Keratinocyte (primary cell): ENCODE data around the gene IGFBP3.

Experiments used
- CTCF ChIP-seq, 3 experiments: IDR thresholded peaks in 1 of 3; conservative IDR thresholded peaks in 1 of 3; optimal IDR thresholded peaks in 1 of 3; 2 replicates in 2 of 3; 3 replicates in 1 of 3; pipeline versions ENCODE3 to v1.5.1; 2011; ENCODE audit warnings: low read length in 3 of 3, mild to moderate bottlenecking in 3 of 3, moderate library complexity in 2 of 3, control low read depth in 1 of 3, inconsistent platforms in 1 of 3; ENCODE audit not compliant: insufficient read depth in 2 of 3; ENCODE audit errors: extremely low read depth in 1 of 3
- EZH2 ChIP-seq: IDR thresholded peaks from one replicate; pipeline ENCODE4 v1.6.1; 2012; ENCODE audit warnings: inconsistent platforms, mild to moderate bottlenecking, low read length, moderate library complexity

- TF ChIP-seq CTCF (optimal IDR thresholded peaks at IDR 0.05 in 1 of 3, IDR thresholded peaks at IDR 0.05 in 1 of 3, conservative IDR thresholded peaks at IDR 0.05 in 1 of 3; ENCODE audit: extremely low read depth in 1 of 3, insufficient read depth in 2 of 3, low read length in 3 of 3) (no peak), EZH2 (no peak)
Observed at GRCh38 chr7:45884136-45884535, 36.9 kb downstream of the IGFBP3 start.
